HG03175 (cell line): ENCODE measurements around the gene DHX58.

Source experiments
- ATAC-seq: cut with Tn5 transposase; IDR thresholded peaks from one replicate; pipeline ENCODE4 v1.9.1; 2021; ENCODE audit warnings: mild to moderate bottlenecking, moderate library complexity; ENCODE audit not compliant: unreplicated experiment

Gene DHX58

DNA sequence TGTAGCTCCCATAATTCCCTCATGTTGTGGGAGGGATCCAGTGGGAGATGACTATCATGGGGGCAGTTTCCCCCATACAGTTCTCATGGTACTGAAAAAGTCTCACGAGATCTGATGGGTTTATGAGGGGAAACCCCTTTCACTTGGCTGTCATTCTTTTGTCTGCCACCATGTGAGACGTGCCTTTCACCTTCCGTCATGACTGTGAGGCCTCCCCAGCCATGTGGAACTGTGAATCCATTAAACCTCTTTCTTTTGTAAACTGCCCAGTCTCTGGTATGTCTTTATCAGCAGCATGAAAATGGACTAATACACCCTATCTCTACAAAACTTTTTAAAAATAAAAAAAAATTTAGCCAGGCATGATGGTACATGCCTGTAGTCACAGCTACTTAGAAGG is 55.9 kb downstream of the DHX58 start:
- ATAC-seq, result no peak

- ATAC-seq, result no peak
Observed at GRCh38 chr17:42055496-42055895, 57.0 kb downstream of the DHX58 start.

GRCh38 chr17:42055027-42055426 is 57.5 kb downstream of the DHX58 start:
- no peak for ATAC-seq

GRCh38 chr17:42053731-42054500 is 58.6 kb downstream of the DHX58 start:
- ATAC-seq, result no peak

DNA sequence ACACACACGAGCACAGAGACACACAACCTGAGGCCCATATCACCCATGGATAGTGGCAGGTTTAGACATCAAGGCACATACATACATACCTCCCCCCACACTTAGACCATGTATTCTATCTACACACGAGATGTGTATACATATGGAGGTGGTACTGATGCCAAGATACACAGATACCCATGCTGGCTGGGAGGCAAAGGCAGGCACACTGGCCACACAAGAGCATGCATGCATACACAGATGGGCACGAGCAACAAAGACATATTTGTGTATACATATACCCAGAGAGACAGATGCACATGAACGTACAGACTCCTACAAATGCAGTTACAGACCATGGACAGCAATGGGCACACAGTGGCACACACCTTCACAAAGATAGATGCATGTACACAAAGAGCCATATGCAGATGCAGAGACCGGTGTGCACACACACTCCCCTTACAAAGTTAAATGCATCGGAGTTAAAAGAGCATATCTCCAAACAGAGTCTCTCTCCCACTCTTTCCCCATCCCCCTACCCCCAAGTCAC is 60.1 kb downstream of the DHX58 start:
- ATAC-seq, result no peak

DNA sequence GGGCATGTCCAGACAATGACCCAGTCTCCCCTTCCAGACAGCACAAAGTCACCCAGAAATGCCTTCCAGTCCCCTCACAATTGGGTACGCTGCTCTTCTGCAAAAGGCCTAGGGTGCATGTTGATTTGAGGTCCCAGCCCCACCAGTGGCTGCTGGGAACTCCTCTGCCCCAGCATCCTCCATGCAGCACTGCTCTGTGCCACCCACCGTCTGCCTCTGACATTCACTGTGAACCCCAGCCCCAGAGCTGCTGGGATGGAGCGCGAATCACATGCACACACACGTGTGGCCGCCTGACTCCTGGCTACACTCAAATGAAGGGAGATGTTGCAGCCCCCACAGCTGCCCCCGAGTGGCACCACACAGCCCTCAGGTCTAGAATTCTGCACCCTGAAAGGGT is 60.9 kb downstream of the DHX58 start:
- no peak for ATAC-seq
